SH-SY5Y (cell line): ENCODE data around the gene METTL5.

ENCODE experiments used
- GATA2 ChIP-seq: IDR thresholded peaks from 2 replicates; pipeline ENCODE4 v1.6.1; 2011; ENCODE audit warnings: mild to moderate bottlenecking, low read depth, low read length
- GATA3 ChIP-seq: IDR thresholded peaks from 2 replicates; pipeline ENCODE4 v1.6.1; 2011; ENCODE audit warnings: low read depth, mild to moderate bottlenecking, low read length, moderate library complexity

DNA sequence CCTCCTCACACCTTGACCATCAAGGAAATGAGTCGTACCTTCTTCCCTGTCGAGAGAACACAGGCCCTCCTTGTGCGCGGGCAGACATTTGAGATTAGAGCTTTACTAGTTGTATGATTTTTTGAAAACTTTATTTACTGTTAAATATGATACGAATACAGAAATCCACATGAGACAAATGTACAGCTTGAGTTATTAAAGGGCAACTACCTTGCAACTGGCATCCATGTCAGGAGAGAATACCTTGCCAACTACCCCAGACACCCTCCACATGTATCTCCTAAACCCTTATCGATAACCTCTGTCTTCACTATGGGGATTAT, 62.8 kb downstream of the METTL5 start:
- TF ChIP-seq GATA2 (no peak), GATA3 (no peak)
